ENCODE data around the gene IGSF9.

GRCh38 chr1:159951551-159951950, 6.1 kb upstream of the IGSF9 start:
- no peak for TF ChIP-seq CTCF (IDR thresholded peaks at IDR 0.05; ENCODE audit: low read depth, low read length)
- no peak for TF ChIP-seq POLR2A (IDR thresholded peaks at IDR 0.05; ENCODE audit: extremely low read depth, insufficient read length)
